Transverse colon (tissue), 4 donors: ENCODE data around the gene MYLK. TPM values are rescaled to one million over a fixed set of nuclear protein-coding genes. Genes with fewer than 3 reads are reported as not detected.
A peak's percentile ranks its signal among the peaks of the same experiment; 100 is the strongest.

Experiments
- DNase-seq: peaks from one replicate; pipeline ENCODE4 v3.0.0-alpha.2; 2019
- H3K27ac ChIP-seq, 4 donors: fragments of 200-600 bp; sonication (generic); 2 replicates each; pipeline ENCODE4 v1.5.1; 2016 to 2018; ENCODE audit warnings: inconsistent platforms in 4 of 4
- H3K27me3 ChIP-seq: fragments of 200-600 bp; sonication (generic); 2 replicates; pipeline ENCODE4 v1.5.1; 2017; ENCODE audit warnings: inconsistent platforms
- H3K36me3 ChIP-seq, 4 donors: fragments of 200-600 bp; sonication (generic); 2 replicates each; pipeline ENCODE4 v1.5.1; 2017 to 2019; ENCODE audit warnings: inconsistent platforms in 4 of 4
- H3K4me1 ChIP-seq, 4 donors: fragments of 200-600 bp; sonication (generic); 2 replicates each; pipeline ENCODE4 v1.5.1; 2017 to 2020; ENCODE audit warnings: inconsistent platforms in 4 of 4
- H3K4me3 ChIP-seq, 4 donors: fragments of 200-600 bp; sonication (generic); 1 replicate in 1 of 4; 2 replicates in 3 of 4; pipeline versions ENCODE4 v1.5.1 to v1.6.1; 2017 to 2019; ENCODE audit warnings: inconsistent platforms in 4 of 4
- H3K9me3 ChIP-seq, 2 donors: fragments of 200-600 bp; sonication (generic); 2 replicates each; pipeline ENCODE4 v1.5.1; 2017 to 2019; ENCODE audit warnings: inconsistent platforms in 2 of 2
- CTCF ChIP-seq, 5 experiments: fragments of 200-600 bp in 3 of 5; fragments of 450-650 bp in 2 of 5; sonication (generic) in 3 of 5; IDR thresholded peaks; 1 replicate in 2 of 5; 2 replicates in 3 of 5; pipeline ENCODE4 v1.5.1; 2016 to 2017; ENCODE audit warnings: antibody characterized with exemption in 5 of 5, inconsistent platforms in 3 of 5, mild to moderate bottlenecking in 2 of 5, moderate library complexity in 1 of 5
- EP300 ChIP-seq: sonication (generic); formaldehyde crosslinking; IDR thresholded peaks from one replicate; pipeline ENCODE4 v1.6.1; 2017; ENCODE audit warnings: antibody characterized with exemption, low read depth
- POLR2A ChIP-seq: fragments of 450-650 bp; IDR thresholded peaks from one replicate; pipeline ENCODE4 v1.6.1; 2016; ENCODE audit warnings: antibody characterized with exemption, mild to moderate bottlenecking, moderate library complexity
- POLR2AphosphoS5 ChIP-seq, 3 donors: sonication (generic); formaldehyde crosslinking; IDR thresholded peaks; one replicate each; pipeline ENCODE4 v1.6.1; 2016; ENCODE audit warnings: antibody characterized with exemption in 3 of 3
- WGBS, 2 donors: methylation state at CpG; one replicate each; pipeline ENCODE4 v1.1.5; 2018; ENCODE audit warnings: low coverage in 1 of 2; 5-methylcytosine and 5-hydroxymethylcytosine counted together
- in situ Hi-C, 4 donors: fragments of 200-750 bp; cut with MboI; loops; one replicate each; pipeline versions ENCODE4 v1.15.0 to v1.15.1; 2017; ENCODE audit warnings: low sequenced_read_pairs in 3 of 4, low pct_ligation_motif_present in 1 of 4, low pct_unique_long_range_greater_than_20kb in 1 of 4
- intact Hi-C: fragments of 100-400 bp; cut with DNase I; formaldehyde crosslinking; loops from one replicate; pipeline ENCODE4 v1.15.1; 2023; ENCODE audit warnings: low total_unique reads
- total RNA-seq, 4 donors: library from RNA; depleted of rRNA; stranded (reverse); fragments of >200 nt; gene quantifications; one replicate each; pipeline ENCODE4 v1.1.0, GENCODE V29; 2016

MYLK gene
- total RNA-seq, 4 donors from 2014 or later, result 230 to 527 (median 349) TPM

- Histone ChIP-seq H3K27ac (peak overlapping the region; percentile 78 to 87 (median 82)), H3K4me1 (peaks cover 11 to 66% (median 41%) of the 10 kb centered on the region in 4 donors), H3K27me3 (no peaks in the 10 kb centered on the region), H3K36me3 (no peaks in the 10 kb centered on the region), H3K4me3 (no peak overlapping the region), H3K9me3 (no peaks in the 10 kb centered on the region)
- in situ Hi-C loops, result no loop called here
- WGBS, 2 donors, result 68 to 70% methylated on average over 6 of the region's 6 CpGs
- intact Hi-C loops, result no loop called here
- TF ChIP-seq CTCF (IDR thresholded peaks at IDR 0.05) (no peak), POLR2AphosphoS5 (IDR thresholded peaks at IDR 0.05) (no peak), POLR2A (no peak), EP300 (no peak)
- no peak for DNase-seq
Observed at GRCh38 chr3:123781571-123782275, 102.4 kb downstream of the MYLK start.

- no peaks in the 10 kb centered on the region for H3K36me3 ChIP-seq
- H3K9me3 ChIP-seq, result no peaks in the 10 kb centered on the region
- H3K4me1 ChIP-seq, result peaks cover 11 to 64% (median 41%) of the 10 kb centered on the region in 4 donors
- intact Hi-C loops (no loop called here), in situ Hi-C loops (no loop called here)
- no peaks in the 10 kb centered on the region for H3K27me3 ChIP-seq
- no peak for TF ChIP-seq POLR2AphosphoS5 (IDR thresholded peaks at IDR 0.05)
- no peak for TF ChIP-seq EP300
- no peak for TF ChIP-seq POLR2A
- TF ChIP-seq CTCF (IDR thresholded peaks at IDR 0.05), result no peak
- no peak overlapping the region for H3K4me3 ChIP-seq
- H3K27ac ChIP-seq, result peak overlapping the region; percentile 18 to 87 (median 81)
- 80 to 89% methylated on average over 1 to 2 of the region's 2 CpGs for WGBS, 2 donors
- DNase-seq, result no peak
Observed at GRCh38 chr3:123781138-123781537, 103.0 kb downstream of the MYLK start.

- WGBS, 2 donors, result 80 to 100% methylated on average over 1 to 6 of the region's 6 CpGs
- in situ Hi-C loops (no loop called here), intact Hi-C loops (no loop called here)
- H3K36me3 ChIP-seq, result no peaks in the 10 kb centered on the region
- no peaks in the 10 kb centered on the region for H3K9me3 ChIP-seq
- no peak for DNase-seq
- no peaks in the 10 kb centered on the region for H3K27me3 ChIP-seq
- H3K4me3 ChIP-seq, result no peak overlapping the region
- H3K4me1 ChIP-seq, result peaks cover 11 to 64% (median 41%) of the 10 kb centered on the region in 4 donors
- TF ChIP-seq POLR2A, result no peak
- no peak for TF ChIP-seq EP300
- TF ChIP-seq POLR2AphosphoS5 (IDR thresholded peaks at IDR 0.05), result no peak
- no peak for TF ChIP-seq CTCF (IDR thresholded peaks at IDR 0.05)
- peak overlapping the region; percentile 18 to 87 (median 81) for H3K27ac ChIP-seq
Observed at GRCh38 chr3:123780656-123781055, 103.5 kb downstream of the MYLK start.

GRCh38 chr3:123779655-123780231 is 104.4 kb downstream of the MYLK start:
- peak overlapping the region; percentile 18 to 87 (median 56) for H3K27ac ChIP-seq
- in situ Hi-C loops, result no loop called here
- H3K4me1 ChIP-seq, result peaks cover 7 to 60% (median 39%) of the 10 kb centered on the region in 4 donors

More at GRCh38 chr3:123779655-123780231, 104.4 kb downstream of the MYLK start:
- intact Hi-C loops, result no loop called here
- no peaks in the 10 kb centered on the region for H3K27me3 ChIP-seq
- TF ChIP-seq EP300 (no peak), CTCF (IDR thresholded peaks at IDR 0.05) (no peak), POLR2A (no peak), POLR2AphosphoS5 (IDR thresholded peaks at IDR 0.05) (no peak)
- no peak overlapping the region for H3K4me3 ChIP-seq
- DNase-seq, result no peak
- 60 to 70% methylated on average over 2 to 10 of the region's 10 CpGs for WGBS, 2 donors
- H3K9me3 ChIP-seq, result no peaks in the 10 kb centered on the region
- H3K36me3 ChIP-seq, result no peaks in the 10 kb centered on the region
